Ovary (tissue), 9 donors: ENCODE results near the gene PGBD1. TPM values are rescaled to one million over a fixed set of nuclear protein-coding genes. Genes with fewer than 3 reads are reported as not detected.

Source experiments
- DNase-seq, 5 donors: peaks; one replicate each; pipeline ENCODE4 v3.0.0-alpha.2; 2019 to 2020
- H3K27ac ChIP-seq, 2 donors: fragments of 200-600 bp; one replicate each; pipeline versions ENCODE4 v1.5.1 to v1.8.0; 2019 to 2022
- H3K27me3 ChIP-seq: fragments of 200-600 bp; one replicate; pipeline ENCODE4 v1.8.0; 2022
- H3K36me3 ChIP-seq: fragments of 200-600 bp; sonication (generic); one replicate; pipeline ENCODE4 v1.5.1; 2019
- H3K4me1 ChIP-seq: one replicate; pipeline ENCODE4 v1.8.1; 2013; ENCODE audit warnings: mild to moderate bottlenecking, moderate library complexity; ENCODE audit not compliant: insufficient read depth
- H3K4me3 ChIP-seq: fragments of 200-600 bp; sonication (generic); one replicate; pipeline ENCODE4 v1.5.1; 2017
- H3K9me3 ChIP-seq, 2 donors: fragments of 200-600 bp in 1 of 2; sonication (generic) in 1 of 2; one replicate each; pipeline versions ENCODE4 v1.5.1 to v1.8.1; 2013 to 2019; ENCODE audit warnings: mild to moderate bottlenecking in 1 of 2, moderate library complexity in 1 of 2
- CTCF ChIP-seq, 3 donors: fragments of 450-650 bp in 2 of 3; fragments of 200-600 bp in 1 of 3; IDR thresholded peaks; one replicate each; pipeline versions ENCODE4 v1.5.1 to v1.8.0; 2016 to 2022; ENCODE audit warnings: antibody characterized with exemption in 3 of 3, mild to moderate bottlenecking in 1 of 3
- EP300 ChIP-seq: sonication (generic); formaldehyde crosslinking; IDR thresholded peaks from one replicate; pipeline ENCODE4 v1.6.1; 2017; ENCODE audit warnings: antibody characterized with exemption
- POLR2A ChIP-seq: fragments of 450-650 bp; IDR thresholded peaks from one replicate; pipeline ENCODE4 v1.6.1; 2017; ENCODE audit warnings: antibody characterized with exemption, mild to moderate bottlenecking, moderate library complexity
- WGBS, 3 donors: extraction: QIAGEN DNeasy Blood & Tissue Kit in 1 of 3; methylation state at CpG; one replicate each; pipeline versions ENCODE4 v1.1.5 to v1.1.7; 2013 to 2017; 5-methylcytosine and 5-hydroxymethylcytosine counted together
- intact Hi-C, 4 donors: fragments of 100-400 bp; cut with DNase I; formaldehyde crosslinking; loops; one replicate each; pipeline versions ENCODE4 v1.11.0 to v1.15.1; 2022 to 2023
- polyA plus RNA-seq, 2 donors: library from polyadenylated mRNA; stranded (reverse); fragments of 200-250 nt in 1 of 2; fragments of 350-450 nt in 1 of 2; fragmentation: Illumina TruSeq in 1 of 2; extraction: RNeasy Lipid Tissue Mini Kit (QIAGEN cat#74804) in 1 of 2; gene quantifications; one replicate each; pipeline ENCODE4 v1.2.3, GENCODE V29; 2013 to 2014
- total RNA-seq, 7 donors: library from RNA; depleted of rRNA in 2 of 7; stranded (reverse); fragments of >200 nt in 2 of 7; fragmentation: NEBNext Ultra II Directional in 3 of 7; extraction: Animal tissue kit (Norgen Biotek cat#: 25700) in 3 of 7; gene quantifications; one replicate each; pipeline versions ENCODE4 v1.1.0 to v1.2.4, GENCODE V29; 2016 to 2023
- donor health status: DM: no; HTN: no; CAD: no; lungs with moderate emphysema.
- donor health status: DM: no; HTN: no; CAD: no.
- donor health status: Bipolar disorder and iron deficiency.
- donor health status: DM: yes; HTN: yes; CAD: no.
- donor health status: DM: no; HTN: no; CAD: no.
- donor health status: DM: yes; HTN: yes; CAD: no.

PGBD1 gene
- total and polyA plus RNA-seq, 9 donors: 1.8 to 5.0 (median 3.5) TPM

- H3K36me3 ChIP-seq: no peaks in the 10 kb centered on the region
- 91 to 99% (median 97%) methylated on average over 2 of the region's 2 CpGs for WGBS, 3 donors
- intact Hi-C loops: no loop called here
Measured at GRCh38 chr6:28333047-28333446, 51.7 kb downstream of the PGBD1 start.

GRCh38 chr6:28333599-28334018, 52.2 kb downstream of the PGBD1 start:
- H3K27ac ChIP-seq: no peak overlapping the region
- no peaks in the 10 kb centered on the region for H3K36me3 ChIP-seq
- intact Hi-C loops: no loop called here
- H3K27me3 ChIP-seq: no peaks in the 10 kb centered on the region
- peaks cover 6% of the 10 kb centered on the region for H3K4me1 ChIP-seq
- WGBS, 3 donors: 93 to 98% (median 98%) methylated on average over 1 of the region's 1 CpG
- peaks cover 0 to 3% of the 10 kb centered on the region in 2 donors for H3K9me3 ChIP-seq
- H3K4me3 ChIP-seq: no peak overlapping the region
- TF ChIP-seq EP300 (no peak), POLR2A (no peak), CTCF (IDR thresholded peaks at IDR 0.05) (no peak)
- no peak for DNase-seq

More at GRCh38 chr6:28333047-28333446, 51.7 kb downstream of the PGBD1 start:
- Histone ChIP-seq H3K4me1 (peaks cover 6% of the 10 kb centered on the region), H3K27me3 (no peaks in the 10 kb centered on the region), H3K27ac (no peak overlapping the region), H3K4me3 (no peak overlapping the region), H3K9me3 (peaks cover 0 to 4% of the 10 kb centered on the region in 2 donors)
- TF ChIP-seq EP300 (no peak), POLR2A (no peak), CTCF (IDR thresholded peaks at IDR 0.05) (no peak)
- DNase-seq: no peak

- no peak for DNase-seq
- H3K27ac ChIP-seq: peak overlapping the region; percentile 91 to 96
- no peaks in the 10 kb centered on the region for H3K36me3 ChIP-seq
- no peak for TF ChIP-seq POLR2A
- TF ChIP-seq CTCF (IDR thresholded peaks at IDR 0.05): no peak
- TF ChIP-seq EP300: no peak
- no peaks in the 10 kb centered on the region for H3K9me3 ChIP-seq
- no peaks in the 10 kb centered on the region for H3K27me3 ChIP-seq
- H3K4me3 ChIP-seq: peak overlapping the region; percentile 32
- WGBS, 3 donors: 79 to 82% (median 81%) methylated on average over 7 of the region's 7 CpGs
- H3K4me1 ChIP-seq: peaks cover 6% of the 10 kb centered on the region
- intact Hi-C loops: loop anchor here in 1 of 4 donors (5.0 kb wide), 1 partner anchor 197 kb away; no protein-coding TSS in a partner anchor
Measured at GRCh38 chr6:28334286-28335039, 53.1 kb downstream of the PGBD1 start.

GRCh38 chr6:28335040-28335563, 53.7 kb downstream of the PGBD1 start:
- Histone ChIP-seq H3K27me3 (no peaks in the 10 kb centered on the region), H3K4me3 (peak overlapping the region; percentile 32), H3K4me1 (peaks cover 6% of the 10 kb centered on the region), H3K9me3 (no peaks in the 10 kb centered on the region), H3K36me3 (no peaks in the 10 kb centered on the region), H3K27ac (peak overlapping the region; percentile 91 to 96)
- TF ChIP-seq CTCF (IDR thresholded peaks at IDR 0.05) (no peak), POLR2A (no peak), EP300 (no peak)
- intact Hi-C loops: loop anchor here in 1 of 4 donors (5.0 kb wide), 1 partner anchor 198 kb away; no protein-coding TSS in a partner anchor
- peak; percentile 11 to 39 (median 33) for DNase-seq
- 33 to 35% (median 34%) methylated on average over 12 of the region's 12 CpGs for WGBS, 3 donors
